ENCODE results near the gene MAST4. TPM values are rescaled to one million over a fixed set of nuclear protein-coding genes. Genes with fewer than 3 reads are reported as not detected.

MAST4 gene
- total and polyA plus RNA-seq, 8 donors = 5.9 to 29.7 (median 10.0) TPM

DNA sequence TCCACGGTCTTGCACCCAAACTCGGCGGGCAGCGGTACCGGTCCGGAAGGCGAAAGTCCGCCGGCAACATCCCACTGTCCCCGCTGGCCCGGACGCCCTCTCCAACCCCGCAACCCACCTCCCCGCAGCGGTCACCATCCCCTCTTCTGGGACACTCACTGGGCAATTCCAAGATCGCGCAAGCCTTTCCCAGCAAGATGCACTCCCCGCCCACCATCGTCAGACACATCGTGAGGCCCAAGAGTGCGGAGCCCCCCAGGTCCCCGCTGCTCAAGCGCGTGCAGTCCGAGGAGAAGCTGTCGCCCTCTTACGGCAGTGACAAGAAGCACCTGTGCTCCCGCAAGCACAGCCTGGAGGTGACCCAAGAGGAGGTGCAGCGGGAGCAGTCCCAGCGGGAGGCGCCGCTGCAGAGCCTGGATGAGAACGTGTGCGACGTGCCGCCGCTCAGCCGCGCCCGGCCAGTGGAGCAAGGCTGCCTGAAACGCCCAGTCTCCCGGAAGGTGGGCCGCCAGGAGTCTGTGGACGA is 567.1 kb downstream of the MAST4 start:
- Histone ChIP-seq H3K4me1 (peaks cover 0 to 5% (median 5%) of the 10 kb centered on the region in 3 donors), H3K27me3 (no peaks in the 10 kb centered on the region), H3K9me3 (no peaks in the 10 kb centered on the region), H3K36me3 (peaks cover 0 to 14% (median 3%) of the 10 kb centered on the region in 3 donors), H3K4me3 (no peak overlapping the region), H3K27ac (no peak overlapping the region)
- intact Hi-C loops (cut with DNase I) = no loop called here
- no peak for ATAC-seq
- TF ChIP-seq, protein P1, sequence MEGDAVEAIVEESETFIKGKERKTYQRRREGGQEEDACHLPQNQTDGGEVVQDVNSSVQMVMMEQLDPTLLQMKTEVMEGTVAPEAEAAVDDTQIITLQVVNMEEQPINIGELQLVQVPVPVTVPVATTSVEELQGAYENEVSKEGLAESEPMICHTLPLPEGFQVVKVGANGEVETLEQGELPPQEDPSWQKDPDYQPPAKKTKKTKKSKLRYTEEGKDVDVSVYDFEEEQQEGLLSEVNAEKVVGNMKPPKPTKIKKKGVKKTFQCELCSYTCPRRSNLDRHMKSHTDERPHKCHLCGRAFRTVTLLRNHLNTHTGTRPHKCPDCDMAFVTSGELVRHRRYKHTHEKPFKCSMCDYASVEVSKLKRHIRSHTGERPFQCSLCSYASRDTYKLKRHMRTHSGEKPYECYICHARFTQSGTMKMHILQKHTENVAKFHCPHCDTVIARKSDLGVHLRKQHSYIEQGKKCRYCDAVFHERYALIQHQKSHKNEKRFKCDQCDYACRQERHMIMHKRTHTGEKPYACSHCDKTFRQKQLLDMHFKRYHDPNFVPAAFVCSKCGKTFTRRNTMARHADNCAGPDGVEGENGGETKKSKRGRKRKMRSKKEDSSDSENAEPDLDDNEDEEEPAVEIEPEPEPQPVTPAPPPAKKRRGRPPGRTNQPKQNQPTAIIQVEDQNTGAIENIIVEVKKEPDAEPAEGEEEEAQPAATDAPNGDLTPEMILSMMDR (IDR thresholded peaks at IDR 0.05) = no peak
- 97% methylated on average over 44 of the region's 44 CpGs for WGBS, 2 donors
- no peak for FAIRE-seq
- peak in 1 of 6 donors; percentile 63 for DNase-seq

DNA sequence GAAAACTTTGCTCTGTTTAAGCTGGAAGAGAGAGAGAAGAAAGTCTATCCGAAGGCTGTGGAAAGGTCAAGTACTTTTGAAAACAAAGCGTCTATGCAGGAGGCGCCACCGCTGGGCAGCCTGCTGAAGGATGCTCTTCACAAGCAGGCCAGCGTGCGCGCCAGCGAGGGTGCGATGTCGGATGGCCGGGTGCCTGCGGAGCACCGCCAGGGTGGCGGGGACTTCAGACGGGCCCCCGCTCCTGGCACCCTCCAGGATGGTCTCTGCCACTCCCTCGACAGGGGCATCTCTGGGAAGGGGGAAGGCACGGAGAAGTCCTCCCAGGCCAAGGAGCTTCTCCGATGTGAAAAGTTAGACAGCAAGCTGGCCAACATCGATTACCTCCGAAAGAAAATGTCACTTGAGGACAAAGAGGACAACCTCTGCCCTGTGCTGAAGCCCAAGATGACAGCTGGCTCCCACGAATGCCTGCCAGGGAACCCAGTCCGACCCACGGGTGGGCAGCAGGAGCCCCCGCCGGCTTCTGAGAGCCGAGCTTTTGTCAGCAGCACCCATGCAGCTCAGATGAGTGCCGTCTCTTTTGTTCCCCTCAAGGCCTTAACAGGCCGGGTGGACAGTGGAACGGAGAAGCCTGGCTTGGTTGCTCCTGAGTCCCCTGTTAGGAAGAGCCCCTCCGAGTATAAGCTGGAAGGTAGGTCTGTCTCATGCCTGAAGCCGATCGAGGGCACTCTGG is 567.8 kb downstream of the MAST4 start:
- Histone ChIP-seq H3K4me1 (peaks cover 0 to 5% (median 5%) of the 10 kb centered on the region in 3 donors), H3K4me3 (no peak overlapping the region), H3K27me3 (no peaks in the 10 kb centered on the region), H3K36me3 (peaks cover 0 to 14% (median 3%) of the 10 kb centered on the region in 3 donors), H3K9me3 (no peaks in the 10 kb centered on the region), H3K27ac (no peak overlapping the region)
- DNase-seq (peak in 1 of 6 donors; percentile 62), ATAC-seq (no peak), FAIRE-seq (no peak)
- WGBS, 2 donors = 91% methylated on average over 33 of the region's 33 CpGs
- intact Hi-C loops (cut with DNase I) = no loop called here
- TF ChIP-seq, protein P1 (IDR thresholded peaks at IDR 0.05) = no peak

DNA sequence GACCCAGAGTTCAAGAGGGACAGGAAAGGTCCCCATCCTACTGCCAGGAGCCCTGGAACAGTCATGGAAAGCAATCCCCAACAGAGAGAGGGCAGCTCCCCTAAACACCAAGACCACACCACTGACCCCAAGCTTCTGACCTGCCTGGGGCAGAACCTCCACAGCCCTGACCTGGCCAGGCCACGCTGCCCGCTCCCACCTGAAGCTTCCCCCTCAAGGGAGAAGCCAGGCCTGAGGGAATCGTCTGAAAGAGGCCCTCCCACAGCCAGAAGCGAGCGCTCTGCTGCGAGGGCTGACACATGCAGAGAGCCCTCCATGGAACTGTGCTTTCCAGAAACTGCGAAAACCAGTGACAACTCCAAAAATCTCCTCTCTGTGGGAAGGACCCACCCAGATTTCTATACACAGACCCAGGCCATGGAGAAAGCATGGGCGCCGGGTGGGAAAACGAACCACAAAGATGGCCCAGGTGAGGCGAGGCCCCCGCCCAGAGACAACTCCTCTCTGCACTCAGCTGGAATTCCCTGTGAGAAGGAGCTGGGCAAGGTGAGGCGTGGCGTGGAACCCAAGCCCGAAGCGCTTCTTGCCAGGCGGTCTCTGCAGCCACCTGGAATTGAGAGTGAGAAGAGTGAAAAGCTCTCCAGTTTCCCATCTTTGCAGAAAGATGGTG is 568.8 kb downstream of the MAST4 start:
- FAIRE-seq (no peak), ATAC-seq (no peak), DNase-seq (no peak)
- Histone ChIP-seq H3K27me3 (no peaks in the 10 kb centered on the region), H3K36me3 (peaks cover 0 to 14% (median 3%) of the 10 kb centered on the region in 3 donors), H3K4me1 (peaks cover 0 to 5% (median 5%) of the 10 kb centered on the region in 3 donors), H3K4me3 (no peak overlapping the region), H3K27ac (no peak overlapping the region), H3K9me3 (no peaks in the 10 kb centered on the region)
- intact Hi-C loops (cut with DNase I) = loop anchor here in 1 of 3 donors (5.0 kb wide), 1 partner anchor 42 kb away; no protein-coding TSS in a partner anchor
- TF ChIP-seq, protein P1 (IDR thresholded peaks at IDR 0.05) = no peak
- 93 to 95% methylated on average over 17 of the region's 17 CpGs for WGBS, 2 donors

DNA sequence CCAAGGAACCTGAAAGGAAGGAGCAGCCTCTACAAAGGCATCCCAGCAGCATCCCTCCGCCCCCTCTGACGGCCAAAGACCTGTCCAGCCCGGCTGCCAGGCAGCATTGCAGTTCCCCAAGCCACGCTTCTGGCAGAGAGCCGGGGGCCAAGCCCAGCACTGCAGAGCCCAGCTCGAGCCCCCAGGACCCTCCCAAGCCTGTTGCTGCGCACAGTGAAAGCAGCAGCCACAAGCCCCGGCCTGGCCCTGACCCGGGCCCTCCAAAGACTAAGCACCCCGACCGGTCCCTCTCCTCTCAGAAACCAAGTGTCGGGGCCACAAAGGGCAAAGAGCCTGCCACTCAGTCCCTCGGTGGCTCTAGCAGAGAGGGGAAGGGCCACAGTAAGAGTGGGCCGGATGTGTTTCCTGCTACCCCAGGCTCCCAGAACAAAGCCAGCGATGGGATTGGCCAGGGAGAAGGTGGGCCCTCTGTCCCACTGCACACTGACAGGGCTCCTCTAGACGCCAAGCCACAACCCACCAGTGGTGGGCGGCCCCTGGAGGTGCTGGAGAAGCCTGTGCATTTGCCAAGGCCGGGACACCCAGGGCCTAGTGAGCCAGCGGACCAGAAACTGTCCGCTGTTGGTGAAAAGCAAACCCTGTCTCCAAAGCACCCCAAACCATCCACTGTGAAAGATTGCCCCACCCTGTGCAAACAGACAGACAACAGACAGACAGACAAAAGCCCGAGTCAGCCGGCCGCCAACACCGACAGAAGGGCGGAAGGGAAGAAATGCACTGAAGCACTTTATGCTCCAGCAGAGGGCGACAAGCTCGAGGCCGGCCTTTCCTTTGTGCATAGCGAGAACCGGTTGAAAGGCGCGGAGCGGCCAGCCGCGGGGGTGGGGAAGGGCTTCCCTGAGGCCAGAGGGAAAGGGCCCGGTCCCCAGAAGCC is 569.6 kb downstream of the MAST4 start:
- no peaks in the 10 kb centered on the region for H3K9me3 ChIP-seq
- H3K4me1 ChIP-seq = peaks cover 0 to 3% (median 2%) of the 10 kb centered on the region in 3 donors
- FAIRE-seq (no peak), DNase-seq (peak; percentile 66 to 90 (median 79)), ATAC-seq (peak; percentile 90 to 96 (median 94))
- peak overlapping the region in 2 of 4 donors; percentile 22 to 36 for H3K4me3 ChIP-seq
- WGBS, 2 donors = 63% methylated on average over 36 of the region's 36 CpGs
- no peaks in the 10 kb centered on the region for H3K27me3 ChIP-seq
- peak overlapping the region in 2 of 4 donors; percentile 66 to 68 for H3K27ac ChIP-seq
- intact Hi-C loops (cut with DNase I) = loop anchor here in 1 of 3 donors (5.0 kb wide), 1 partner anchor 42 kb away; no protein-coding TSS in a partner anchor
- H3K36me3 ChIP-seq = peaks cover 0 to 14% (median 3%) of the 10 kb centered on the region in 3 donors
- TF ChIP-seq, protein P1 (IDR thresholded peaks at IDR 0.05) = peak; percentile 34 to 53 (median 45)

All from pancreas (tissue), 10 donors.